CD4-positive, alpha-beta memory T cell (primary cell): ENCODE data around the gene ULK3. TPM values are rescaled to one million over a fixed set of nuclear protein-coding genes. Genes with fewer than 3 reads are reported as not detected.

Source experiments
- CTCF ChIA-PET: fragments of 350-600 bp; sonication (Branson Sonifier 250); formaldehyde crosslinking; loops from one replicate; lab custom pipeline; 2021; ENCODE audit warnings: inconsistent platforms; ENCODE audit not compliant: partially characterized antibody; lab: Charles Lee
- POLR2A ChIA-PET: fragments of 350-600 bp; sonication (Branson Sonifier 250); formaldehyde crosslinking; loops from one replicate; lab custom pipeline; 2021; ENCODE audit not compliant: partially characterized antibody; lab: Charles Lee
- DNase-seq, 5 donors: peaks; one replicate each; pipeline versions ENCODE4 v3.0.0 to v3.0.0-alpha.2; 2020 to 2022; ENCODE audit warnings: mixed read lengths in 1 of 5
- H3K27ac ChIP-seq: one replicate; pipeline ENCODE4 v1.7.0; 2013; ENCODE audit warnings: low read depth, low read length
- H3K27me3 ChIP-seq: 2 replicates; pipeline ENCODE4 v1.7.0; 2013; ENCODE audit warnings: mild to moderate bottlenecking, low read length, moderate library complexity; ENCODE audit not compliant: insufficient read depth
- H3K36me3 ChIP-seq: 2 replicates; pipeline ENCODE4 v1.7.0; 2013; ENCODE audit warnings: mild to moderate bottlenecking, low read length, moderate library complexity; ENCODE audit not compliant: insufficient read depth
- H3K4me1 ChIP-seq: 2 replicates; pipeline ENCODE4 v1.7.0; 2013; ENCODE audit warnings: mild to moderate bottlenecking, low read length, moderate library complexity; ENCODE audit not compliant: insufficient read depth
- H3K4me3 ChIP-seq, 2 donors: one replicate each; pipeline ENCODE4 v1.7.0; 2013; ENCODE audit warnings: low read length in 2 of 2, mild to moderate bottlenecking in 1 of 2
- H3K9me3 ChIP-seq, 2 donors: one replicate each; pipeline ENCODE4 v1.7.0; 2013; ENCODE audit warnings: low read length in 2 of 2, control low read depth in 1 of 2; ENCODE audit not compliant: control insufficient read depth in 1 of 2
- H3K27ac Mint-ChIP-seq, 7 donors: one replicate each; pipeline ENCODE4 v1.8.0; 2020 to 2021; ENCODE audit warnings: mixed read lengths in 7 of 7, mild to moderate bottlenecking in 6 of 7, inconsistent platforms in 3 of 7, moderate library complexity in 3 of 7
- H3K27me3 Mint-ChIP-seq, 2 donors: one replicate each; pipeline ENCODE4 v1.8.0; 2020 to 2021; ENCODE audit warnings: mixed read lengths in 2 of 2
- H3K36me3 Mint-ChIP-seq, 2 donors: one replicate each; pipeline ENCODE4 v1.8.0; 2020 to 2021; ENCODE audit warnings: mixed read lengths in 2 of 2, inconsistent platforms in 1 of 2, mild to moderate bottlenecking in 1 of 2
- H3K4me1 Mint-ChIP-seq, 4 donors: one replicate each; pipeline ENCODE4 v1.8.0; 2020 to 2021; ENCODE audit warnings: mixed read lengths in 4 of 4, mild to moderate bottlenecking in 1 of 4
- H3K4me3 Mint-ChIP-seq, 8 donors: one replicate each; pipeline ENCODE4 v1.8.0; 2020 to 2021; ENCODE audit warnings: mixed read lengths in 8 of 8, mild to moderate bottlenecking in 7 of 8, moderate library complexity in 6 of 8, inconsistent platforms in 3 of 8
- H3K9me3 Mint-ChIP-seq, 8 donors: one replicate each; pipeline ENCODE4 v1.8.0; 2020 to 2021; ENCODE audit warnings: mixed read lengths in 8 of 8, mild to moderate bottlenecking in 5 of 8, inconsistent platforms in 3 of 8, moderate library complexity in 1 of 8
- intact Hi-C: fragments of 100-400 bp; cut with micrococcal nuclease; formaldehyde crosslinking; loops from one replicate; pipeline ENCODE4 v1.15.1; 2023
- polyA plus RNA-seq, 2 donors: library from polyadenylated mRNA; unstranded; fragments of 300-500 nt; fragmentation: Illumina TruSeq; gene quantifications; one replicate each; pipeline ENCODE4 v1.2.3, GENCODE V29; 2021
- total RNA-seq, 2 experiments: library from RNA; stranded (reverse); gene quantifications; one replicate each; pipeline ENCODE4 v1.2.3, GENCODE V29; 2021

ULK3 gene
- total and polyA plus RNA-seq, 4 experiments from 2014 or later = 33.6 to 88.3 (median 61.7) TPM

- Mint-ChIP-seq H3K4me1 (peaks cover 35 to 52% (median 41%) of the 10 kb centered on the region in 4 donors), H3K27ac (peak overlapping the region in 6 of 7 donors; percentile 68 to 93 (median 82))
Measured at GRCh38 chr15:74840851-74841775, 1.8 kb downstream of the ULK3 start.

GRCh38 chr15:74839526-74840395, 3.2 kb downstream of the ULK3 start:
- Histone ChIP-seq H3K4me3 (no peak overlapping the region), H3K36me3 (peaks cover 6% of the 10 kb centered on the region), H3K9me3 (no peaks in the 10 kb centered on the region), H3K4me1 (peaks cover 36% of the 10 kb centered on the region), H3K27me3 (no peaks in the 10 kb centered on the region), H3K27ac (no peak overlapping the region)
- CTCF ChIA-PET = interaction anchor here (1.0 to 7.4 kb wide), 6 partner anchors 8 to 70 kb away, joined by 3 to 136 read pairs (median 8); partner anchors contain the start of gene FAM219B
- intact Hi-C loops = loop anchor here (5.0 kb wide), 2 partner anchors 37 to 207 kb away; no protein-coding TSS in a partner anchor
- H3K9me3 Mint-ChIP-seq = no peaks in the 10 kb centered on the region
- peaks cover 25 to 45% (median 31%) of the 10 kb centered on the region in 4 donors for H3K4me1 Mint-ChIP-seq
- DNase-seq = no peak
- peaks cover 0 to 40% of the 10 kb centered on the region in 2 donors for H3K36me3 Mint-ChIP-seq
- no peaks in the 10 kb centered on the region for H3K27me3 Mint-ChIP-seq
- POLR2A ChIA-PET = interaction anchor here (1.2 to 7.9 kb wide), 2 partner anchors 60 to 62 kb away, joined by 4 to 106 read pairs; no protein-coding TSS in a partner anchor
- H3K27ac Mint-ChIP-seq = peak overlapping the region in 1 of 7 donors; percentile 47
- peak overlapping the region in 2 of 8 donors; percentile 24 to 43 for H3K4me3 Mint-ChIP-seq

More at GRCh38 chr15:74840851-74841775, 1.8 kb downstream of the ULK3 start:
- H3K4me1 ChIP-seq = peaks cover 49% of the 10 kb centered on the region
- H3K9me3 ChIP-seq = no peaks in the 10 kb centered on the region
- H3K27me3 Mint-ChIP-seq = no peaks in the 10 kb centered on the region
- ChIA-PET CTCF (interaction anchor here (1.0 to 7.3 kb wide), 7 partner anchors 9 to 72 kb away, joined by 3 to 136 read pairs (median 9); partner anchors contain the start of gene FAM219B), POLR2A (interaction anchor here (1.1 to 7.9 kb wide), 8 partner anchors 29 to 225 kb away, joined by 3 to 106 read pairs (median 17); partner anchors contain the start of genes CLK3, FAM219B, MPI and SCAMP2)
- no peak overlapping the region for H3K4me3 ChIP-seq
- no peak overlapping the region for H3K27ac ChIP-seq
- peaks cover 2% of the 10 kb centered on the region for H3K36me3 ChIP-seq
- H3K4me3 Mint-ChIP-seq = peak overlapping the region; percentile 33 to 91 (median 76)
- intact Hi-C loops = loop anchor here (5.0 kb wide), 1 partner anchor 209 kb away; no protein-coding TSS in a partner anchor
- peaks cover 4 to 39% of the 10 kb centered on the region in 2 donors for H3K36me3 Mint-ChIP-seq
- DNase-seq = no peak
- no peaks in the 10 kb centered on the region for H3K27me3 ChIP-seq
- H3K9me3 Mint-ChIP-seq = no peaks in the 10 kb centered on the region

GRCh38 chr15:74838746-74839525, 4.0 kb downstream of the ULK3 start:
- H3K27ac Mint-ChIP-seq = peak overlapping the region in 2 of 7 donors; percentile 30 to 59
- ChIA-PET POLR2A (interaction anchor here (1.1 to 1.8 kb wide), 5 partner anchors 31 to 63 kb away, joined by 3 to 6 read pairs (median 4); partner anchors contain the start of gene CSK), CTCF (interaction anchor here (1.2 to 7.4 kb wide), 4 partner anchors 39 to 69 kb away, joined by 3 to 70 read pairs (median 4); no protein-coding TSS in a partner anchor)

GRCh38 chr15:74838137-74838516, 4.8 kb downstream of the ULK3 start:
- intact Hi-C loops = loop anchor here (5.0 kb wide), 1 partner anchor 36 kb away; no protein-coding TSS in a partner anchor
- Mint-ChIP-seq H3K4me1 (peaks cover 16 to 29% (median 20%) of the 10 kb centered on the region in 4 donors), H3K27me3 (no peaks in the 10 kb centered on the region), H3K9me3 (no peaks in the 10 kb centered on the region), H3K4me3 (no peak overlapping the region), H3K36me3 (peaks cover 0 to 36% of the 10 kb centered on the region in 2 donors), H3K27ac (no peak overlapping the region)
- no peak overlapping the region for H3K27ac ChIP-seq
- ChIA-PET CTCF (interaction anchor here (1.2 to 7.4 kb wide), 8 partner anchors 10 to 72 kb away, joined by 3 to 70 read pairs (median 5); partner anchors contain the start of gene FAM219B), POLR2A (interaction anchor here (1.1 to 1.8 kb wide), 4 partner anchors 30 to 57 kb away, joined by 3 to 6 read pairs (median 4); partner anchors contain the start of gene CSK)
- peaks cover 6% of the 10 kb centered on the region for H3K36me3 ChIP-seq
- peaks cover 20% of the 10 kb centered on the region for H3K4me1 ChIP-seq
- no peaks in the 10 kb centered on the region for H3K27me3 ChIP-seq
- no peak overlapping the region for H3K4me3 ChIP-seq
- H3K9me3 ChIP-seq = no peaks in the 10 kb centered on the region
- DNase-seq = no peak

More at GRCh38 chr15:74838746-74839525, 4.0 kb downstream of the ULK3 start:
- Mint-ChIP-seq H3K9me3 (no peaks in the 10 kb centered on the region), H3K27me3 (no peaks in the 10 kb centered on the region), H3K36me3 (peaks cover 0 to 37% of the 10 kb centered on the region in 2 donors), H3K4me1 (peaks cover 18 to 37% (median 24%) of the 10 kb centered on the region in 4 donors), H3K4me3 (no peak overlapping the region)
- Histone ChIP-seq H3K27me3 (no peaks in the 10 kb centered on the region), H3K4me1 (peaks cover 28% of the 10 kb centered on the region), H3K36me3 (peaks cover 6% of the 10 kb centered on the region), H3K9me3 (no peaks in the 10 kb centered on the region), H3K27ac (no peak overlapping the region), H3K4me3 (no peak overlapping the region)
- no peak for DNase-seq
- intact Hi-C loops = loop anchor here (5.0 kb wide), 1 partner anchor 37 kb away; no protein-coding TSS in a partner anchor

GRCh38 chr15:74837482-74838136, 5.3 kb downstream of the ULK3 start:
- CTCF ChIA-PET = interaction anchor here (0.8 to 7.4 kb wide), 12 partner anchors 10 to 113 kb away, joined by 3 to 70 read pairs (median 5); partner anchors contain the start of genes COX5A, FAM219B and MPI
- DNase-seq = no peak
- Mint-ChIP-seq H3K27me3 (no peaks in the 10 kb centered on the region), H3K9me3 (no peaks in the 10 kb centered on the region), H3K4me3 (no peak overlapping the region), H3K4me1 (peaks cover 16 to 24% (median 19%) of the 10 kb centered on the region in 4 donors), H3K36me3 (peaks cover 0 to 35% of the 10 kb centered on the region in 2 donors), H3K27ac (peak overlapping the region in 1 of 7 donors; percentile 42)
- Histone ChIP-seq H3K4me1 (peaks cover 19% of the 10 kb centered on the region), H3K27ac (no peak overlapping the region), H3K9me3 (no peaks in the 10 kb centered on the region), H3K4me3 (no peak overlapping the region), H3K36me3 (peaks cover 6% of the 10 kb centered on the region), H3K27me3 (no peaks in the 10 kb centered on the region)
- POLR2A ChIA-PET = interaction anchor here (1.1 to 1.8 kb wide), 5 partner anchors 30 to 56 kb away, joined by 3 to 6 read pairs (median 4); partner anchors contain the start of gene CSK
- intact Hi-C loops = loop anchor here (5.0 kb wide), 1 partner anchor 35 kb away; no protein-coding TSS in a partner anchor
